ENCODE results near the gene LAMA4. TPM values are rescaled to one million over a fixed set of nuclear protein-coding genes. Genes with fewer than 3 reads are reported as not detected.

The LAMA4 gene
- total RNA-seq, 1 donor from 2014 or later = 0.22 TPM

DNA sequence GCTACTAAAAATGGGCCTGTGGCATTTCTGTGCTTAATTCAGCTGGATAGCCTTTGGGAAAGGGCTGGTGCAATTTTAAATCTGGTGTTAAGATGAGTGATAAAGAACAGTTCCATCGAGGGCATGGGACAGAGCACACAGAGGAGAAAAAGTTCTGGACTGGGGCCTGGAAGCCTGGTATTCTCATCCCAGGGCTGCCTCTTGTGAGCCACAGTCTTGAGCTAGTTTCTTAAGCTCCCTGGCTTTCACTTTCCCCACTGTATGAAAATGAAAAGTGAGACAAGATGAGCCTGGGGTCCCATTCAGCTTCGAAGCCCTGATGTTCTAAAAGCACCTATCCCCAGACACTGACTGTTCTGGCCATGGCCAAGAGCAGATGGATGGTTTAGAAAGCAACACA lies 14.3 kb upstream of the LAMA4 start:
- Mint-ChIP-seq H3K27ac (ENCODE audit: unreplicated experiment) (no peak overlapping the region), H3K9me3 (ENCODE audit: unreplicated experiment) (peaks cover 3% of the 10 kb centered on the region), H3K4me3 (ENCODE audit: unreplicated experiment) (no peak overlapping the region), H3K27me3 (ENCODE audit: unreplicated experiment) (peaks cover 9% of the 10 kb centered on the region), H3K4me1 (ENCODE audit: low read depth, unreplicated experiment) (peaks cover 3% of the 10 kb centered on the region), H3K36me3 (ENCODE audit: unreplicated experiment) (no peaks in the 10 kb centered on the region)
- DNase-seq = no peak
- TF ChIP-seq, protein P1, sequence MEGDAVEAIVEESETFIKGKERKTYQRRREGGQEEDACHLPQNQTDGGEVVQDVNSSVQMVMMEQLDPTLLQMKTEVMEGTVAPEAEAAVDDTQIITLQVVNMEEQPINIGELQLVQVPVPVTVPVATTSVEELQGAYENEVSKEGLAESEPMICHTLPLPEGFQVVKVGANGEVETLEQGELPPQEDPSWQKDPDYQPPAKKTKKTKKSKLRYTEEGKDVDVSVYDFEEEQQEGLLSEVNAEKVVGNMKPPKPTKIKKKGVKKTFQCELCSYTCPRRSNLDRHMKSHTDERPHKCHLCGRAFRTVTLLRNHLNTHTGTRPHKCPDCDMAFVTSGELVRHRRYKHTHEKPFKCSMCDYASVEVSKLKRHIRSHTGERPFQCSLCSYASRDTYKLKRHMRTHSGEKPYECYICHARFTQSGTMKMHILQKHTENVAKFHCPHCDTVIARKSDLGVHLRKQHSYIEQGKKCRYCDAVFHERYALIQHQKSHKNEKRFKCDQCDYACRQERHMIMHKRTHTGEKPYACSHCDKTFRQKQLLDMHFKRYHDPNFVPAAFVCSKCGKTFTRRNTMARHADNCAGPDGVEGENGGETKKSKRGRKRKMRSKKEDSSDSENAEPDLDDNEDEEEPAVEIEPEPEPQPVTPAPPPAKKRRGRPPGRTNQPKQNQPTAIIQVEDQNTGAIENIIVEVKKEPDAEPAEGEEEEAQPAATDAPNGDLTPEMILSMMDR (IDR thresholded peaks at IDR 0.05; ENCODE audit: partially characterized antibody, unreplicated experiment) = no peak

DNA sequence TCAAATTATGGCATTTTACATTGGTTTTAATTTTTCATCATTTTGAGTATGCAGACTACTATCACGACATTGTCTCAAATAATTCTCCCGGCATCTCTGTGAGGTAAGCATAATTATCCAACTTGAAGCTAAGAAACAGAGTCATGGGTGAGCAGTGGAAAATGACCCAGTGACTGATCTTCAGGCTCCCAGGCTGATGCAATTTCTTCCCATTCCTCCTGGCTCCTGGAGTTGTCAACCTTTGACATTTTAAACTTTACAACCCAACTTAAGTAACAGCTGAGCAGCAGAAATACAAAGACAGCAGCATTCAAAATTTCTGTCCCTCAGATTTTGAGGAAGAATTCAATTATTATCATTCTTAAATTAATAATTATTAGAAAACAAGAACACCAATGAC lies 13.7 kb upstream of the LAMA4 start:
- Mint-ChIP-seq H3K27ac (ENCODE audit: unreplicated experiment) (no peak overlapping the region), H3K36me3 (ENCODE audit: unreplicated experiment) (no peaks in the 10 kb centered on the region), H3K27me3 (ENCODE audit: unreplicated experiment) (peaks cover 9% of the 10 kb centered on the region), H3K9me3 (ENCODE audit: unreplicated experiment) (peaks cover 5% of the 10 kb centered on the region), H3K4me3 (ENCODE audit: unreplicated experiment) (no peak overlapping the region), H3K4me1 (ENCODE audit: low read depth, unreplicated experiment) (peaks cover 3% of the 10 kb centered on the region)
- no peak for DNase-seq
- TF ChIP-seq, protein P1 (IDR thresholded peaks at IDR 0.05; ENCODE audit: partially characterized antibody, unreplicated experiment) = no peak

GRCh38 chr6:112266331-112266730 lies 12.0 kb upstream of the LAMA4 start:
- Mint-ChIP-seq H3K9me3 (ENCODE audit: unreplicated experiment) (peaks cover 7% of the 10 kb centered on the region), H3K27me3 (ENCODE audit: unreplicated experiment) (peaks cover 9% of the 10 kb centered on the region), H3K27ac (ENCODE audit: unreplicated experiment) (no peak overlapping the region), H3K4me3 (ENCODE audit: unreplicated experiment) (no peak overlapping the region), H3K36me3 (ENCODE audit: unreplicated experiment) (no peaks in the 10 kb centered on the region), H3K4me1 (ENCODE audit: low read depth, unreplicated experiment) (peaks cover 6% of the 10 kb centered on the region)
- DNase-seq = no peak
- TF ChIP-seq, protein P1 (IDR thresholded peaks at IDR 0.05; ENCODE audit: partially characterized antibody, unreplicated experiment) = no peak

DNA sequence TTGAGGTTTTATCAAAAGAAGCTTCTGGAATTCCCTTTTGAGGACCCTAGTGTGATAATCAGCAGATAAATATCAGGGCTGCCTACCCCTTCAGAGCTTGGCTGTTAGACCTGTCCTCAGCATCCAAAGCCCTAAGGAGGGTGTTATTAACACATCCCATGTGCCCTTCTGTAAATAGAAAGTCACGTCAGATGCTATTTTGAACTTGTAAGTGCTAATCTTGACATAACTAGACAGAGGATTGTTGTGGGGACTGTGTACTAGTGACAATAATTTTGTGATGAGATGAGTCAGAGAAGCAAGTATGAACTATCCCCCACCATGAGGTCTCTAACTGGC lies 4.9 kb upstream of the LAMA4 start:
- H3K27ac Mint-ChIP-seq (ENCODE audit: unreplicated experiment) = no peak overlapping the region
- no peak for DNase-seq
- no peak overlapping the region for H3K4me3 Mint-ChIP-seq (ENCODE audit: unreplicated experiment)
- H3K9me3 Mint-ChIP-seq (ENCODE audit: unreplicated experiment) = peaks cover 5% of the 10 kb centered on the region
- H3K4me1 Mint-ChIP-seq (ENCODE audit: low read depth, unreplicated experiment) = peaks cover 8% of the 10 kb centered on the region
- TF ChIP-seq, protein P1 (IDR thresholded peaks at IDR 0.05; ENCODE audit: partially characterized antibody, unreplicated experiment) = no peak
- H3K36me3 Mint-ChIP-seq (ENCODE audit: unreplicated experiment) = no peaks in the 10 kb centered on the region
- peaks cover 10% of the 10 kb centered on the region for H3K27me3 Mint-ChIP-seq (ENCODE audit: unreplicated experiment)

GRCh38 chr6:112258642-112259336 lies 4.4 kb upstream of the LAMA4 start:
- TF ChIP-seq, protein P1 (IDR thresholded peaks at IDR 0.05; ENCODE audit: partially characterized antibody, unreplicated experiment) = no peak
- H3K27ac Mint-ChIP-seq (ENCODE audit: unreplicated experiment) = no peak overlapping the region
- no peak for DNase-seq
- peaks cover 12% of the 10 kb centered on the region for H3K27me3 Mint-ChIP-seq (ENCODE audit: unreplicated experiment)
- H3K4me1 Mint-ChIP-seq (ENCODE audit: low read depth, unreplicated experiment) = peaks cover 9% of the 10 kb centered on the region
- H3K4me3 Mint-ChIP-seq (ENCODE audit: unreplicated experiment) = no peak overlapping the region
- no peaks in the 10 kb centered on the region for H3K36me3 Mint-ChIP-seq (ENCODE audit: unreplicated experiment)
- peaks cover 5% of the 10 kb centered on the region for H3K9me3 Mint-ChIP-seq (ENCODE audit: unreplicated experiment)
